ENCODE results near the gene PDGFRA. TPM values are rescaled to one million over a fixed set of nuclear protein-coding genes. Genes with fewer than 3 reads are reported as not detected.
A peak's percentile ranks its signal among the peaks of the same experiment; 100 is the strongest.

Gene PDGFRA
- total RNA-seq, 4 donors from 2014 or later: 92.2 to 164 (median 130) TPM

GRCh38 chr4:54209617-54210016 is 19.5 kb upstream of the PDGFRA start:
- H3K27me3 ChIP-seq: peaks cover 41% of the 10 kb centered on the region
- no peak overlapping the region for H3K27ac ChIP-seq
- no peaks in the 10 kb centered on the region for H3K36me3 ChIP-seq
- H3K4me1 ChIP-seq: no peaks in the 10 kb centered on the region
- TF ChIP-seq POLR2A (IDR thresholded peaks at IDR 0.05) (no peak), EP300 (IDR thresholded peaks at IDR 0.05) (no peak), POLR2AphosphoS5 (IDR thresholded peaks at IDR 0.05) (no peak), CTCF (IDR thresholded peaks at IDR 0.05) (no peak)
- no peak for ATAC-seq
- no peak overlapping the region for H3K4me3 ChIP-seq
- 82 to 100% methylated on average over 1 to 2 of the region's 2 CpGs for WGBS, 2 donors (ENCODE audit: low coverage in 1 of 2)
- H3K9me3 ChIP-seq: no peaks in the 10 kb centered on the region

GRCh38 chr4:54213001-54213400 is 16.1 kb upstream of the PDGFRA start:
- no peaks in the 10 kb centered on the region for H3K9me3 ChIP-seq
- H3K4me3 ChIP-seq: no peak overlapping the region
- peak overlapping the region in 1 of 4 donors; percentile 0 for H3K27ac ChIP-seq
- H3K27me3 ChIP-seq: peaks cover 42% of the 10 kb centered on the region
- H3K4me1 ChIP-seq: peaks cover 0 to 8% (median 0%) of the 10 kb centered on the region in 3 donors
- ATAC-seq: no peak
- H3K36me3 ChIP-seq: no peaks in the 10 kb centered on the region
- TF ChIP-seq EP300 (IDR thresholded peaks at IDR 0.05): no peak
- no peak for TF ChIP-seq CTCF (IDR thresholded peaks at IDR 0.05)
- WGBS, 2 donors (ENCODE audit: low coverage in 1 of 2): 58 to 67% methylated on average over 3 of the region's 3 CpGs

GRCh38 chr4:54213761-54214160 is 15.3 kb upstream of the PDGFRA start:
- peaks cover 44% of the 10 kb centered on the region for H3K27me3 ChIP-seq
- H3K9me3 ChIP-seq: no peaks in the 10 kb centered on the region
- ATAC-seq: no peak
- H3K4me1 ChIP-seq: peaks cover 0 to 12% (median 0%) of the 10 kb centered on the region in 3 donors
- peak overlapping the region in 1 of 4 donors; percentile 0 for H3K27ac ChIP-seq
- WGBS, 2 donors (ENCODE audit: low coverage in 1 of 2): 35 to 49% methylated on average over 4 of the region's 4 CpGs
- no peak overlapping the region for H3K4me3 ChIP-seq
- H3K36me3 ChIP-seq: no peaks in the 10 kb centered on the region
- TF ChIP-seq POLR2AphosphoS5 (IDR thresholded peaks at IDR 0.05): no peak
- TF ChIP-seq POLR2A (IDR thresholded peaks at IDR 0.05): no peak
- TF ChIP-seq EP300 (IDR thresholded peaks at IDR 0.05): no peak
- TF ChIP-seq CTCF (IDR thresholded peaks at IDR 0.05): no peak

GRCh38 chr4:54215379-54216077 is 13.6 kb upstream of the PDGFRA start:
- 49 to 66% methylated on average over 3 to 4 of the region's 4 CpGs for WGBS, 2 donors (ENCODE audit: low coverage in 1 of 2)
- Histone ChIP-seq H3K27me3 (peaks cover 41% of the 10 kb centered on the region), H3K4me3 (no peak overlapping the region), H3K4me1 (peaks cover 0 to 12% (median 0%) of the 10 kb centered on the region in 3 donors), H3K27ac (no peak overlapping the region), H3K36me3 (no peaks in the 10 kb centered on the region), H3K9me3 (no peaks in the 10 kb centered on the region)
- TF ChIP-seq CTCF (IDR thresholded peaks at IDR 0.05) (no peak), EP300 (IDR thresholded peaks at IDR 0.05) (no peak), POLR2A (IDR thresholded peaks at IDR 0.05) (no peak), POLR2AphosphoS5 (IDR thresholded peaks at IDR 0.05) (no peak)
- no peak for ATAC-seq
